GM18519 (cell line): ENCODE data around the gene RNF166.

Experiments used
- ATAC-seq: cut with Tn5 transposase; IDR thresholded peaks from one replicate; pipeline ENCODE4 v1.9.1; 2021; ENCODE audit warnings: mild to moderate bottlenecking, moderate library complexity; ENCODE audit not compliant: unreplicated experiment, low FRiP score

RNF166 gene

GRCh38 chr16:88739977-88740726 is 33.9 kb upstream of the RNF166 start:
- no peak for ATAC-seq

GRCh38 chr16:88739139-88739976 is 33.1 kb upstream of the RNF166 start:
- no peak for ATAC-seq

GRCh38 chr16:88738151-88739084 is 32.2 kb upstream of the RNF166 start:
- no peak for ATAC-seq

- no peak for ATAC-seq
Measured at GRCh38 chr16:88737298-88738150, 31.3 kb upstream of the RNF166 start.

- ATAC-seq, result no peak
Measured at GRCh38 chr16:88736496-88736895, 30.3 kb upstream of the RNF166 start.

- no peak for ATAC-seq
Measured at GRCh38 chr16:88736088-88736487, 29.9 kb upstream of the RNF166 start.

- no peak for ATAC-seq
Measured at GRCh38 chr16:88735616-88736015, 29.4 kb upstream of the RNF166 start.

GRCh38 chr16:88735121-88735520 is 28.9 kb upstream of the RNF166 start:
- ATAC-seq, result no peak

GRCh38 chr16:88734361-88734728 is 28.1 kb upstream of the RNF166 start:
- ATAC-seq, result no peak

- ATAC-seq, result no peak
Measured at GRCh38 chr16:88733630-88734360, 27.6 kb upstream of the RNF166 start.

GRCh38 chr16:88732961-88733294 is 26.7 kb upstream of the RNF166 start:
- no peak for ATAC-seq

- no peak for ATAC-seq
Measured at GRCh38 chr16:88732172-88732960, 26.2 kb upstream of the RNF166 start.

- ATAC-seq, result no peak
Measured at GRCh38 chr16:88731699-88732098, 25.5 kb upstream of the RNF166 start.

GRCh38 chr16:88730632-88731607 is 24.7 kb upstream of the RNF166 start:
- no peak for ATAC-seq

GRCh38 chr16:88727871-88728270 is 21.7 kb upstream of the RNF166 start:
- ATAC-seq, result no peak

- ATAC-seq, result no peak
Measured at GRCh38 chr16:88726981-88727380, 20.8 kb upstream of the RNF166 start.

- no peak for ATAC-seq
Measured at GRCh38 chr16:88726408-88726749, 20.2 kb upstream of the RNF166 start.
